ENCODE results near the gene ZCCHC10. TPM values are rescaled to one million over a fixed set of nuclear protein-coding genes. Genes with fewer than 3 reads are reported as not detected.

ZCCHC10 gene
- total and polyA plus RNA-seq, 2 experiments from 2014 or later, result 30.7 to 33.0 TPM

GRCh38 chr5:133053448-133053847 is 27.1 kb upstream of the ZCCHC10 start:
- Histone ChIP-seq H3K4me3 (peak overlapping the region; percentile 86), H3K4me2 (peak overlapping the region; percentile 82), H3K9me2 (replicated peaks; ENCODE audit: insufficient read depth) (no peaks in the 10 kb centered on the region), H3K27me3 (no peaks in the 10 kb centered on the region), H3K79me2 (peaks cover 73% of the 10 kb centered on the region), H3K36me3 (replicated peaks; ENCODE audit: insufficient read depth, low read depth) (no peaks in the 10 kb centered on the region), H3K27ac (peak overlapping the region; percentile 97), H2AFZ (no peak overlapping the region), H3K9me3 (ENCODE audit: low read depth) (no peaks in the 10 kb centered on the region), H3K4me1 (ENCODE audit: insufficient read depth) (peaks cover 42% of the 10 kb centered on the region), H4K20me1 (ENCODE audit: insufficient read depth, poor library complexity, severe bottlenecking) (peaks cover 53% of the 10 kb centered on the region)
- no peak for DNase-seq (ENCODE audit: low spot score)
- no peak for TF ChIP-seq EZH2phosphoT487 (IDR thresholded peaks at IDR 0.05; ENCODE audit: low read depth, severe bottlenecking, unreplicated experiment)
- 91% methylated on average over 15 of the region's 15 CpGs for WGBS (ENCODE audit: low lambda C conversion rate, missing lambda C conversion rate)

GRCh38 chr5:133052317-133053175 is 26.2 kb upstream of the ZCCHC10 start:
- peaks cover 64% of the 10 kb centered on the region for H3K79me2 ChIP-seq
- TF ChIP-seq EZH2 (IDR thresholded peaks at IDR 0.05; ENCODE audit: borderline replicate concordance) (no peak), EZH2phosphoT487 (IDR thresholded peaks at IDR 0.05; ENCODE audit: low read depth, severe bottlenecking, unreplicated experiment) (no peak)
- WGBS (ENCODE audit: low lambda C conversion rate, missing lambda C conversion rate), result 2% methylated on average over 59 of the region's 59 CpGs

GRCh38 chr5:133051542-133052316 is 25.4 kb upstream of the ZCCHC10 start, which contains the start of gene HSPA4:
Gene HSPA4 (plus strand): TSS chr5:133052013. CDS start chr5:133052251, 238 bp downstream.
- peak within 1 kb of the TSS; percentile 51 for H2AFZ ChIP-seq
- DNase-seq (ENCODE audit: low spot score), result peak; percentile 99
- H4K20me1 ChIP-seq (ENCODE audit: insufficient read depth, poor library complexity, severe bottlenecking), result peaks cover 35% of the 10 kb centered on the region
- peaks cover 35% of the 10 kb centered on the region for H3K4me1 ChIP-seq (ENCODE audit: insufficient read depth)
- H3K9me2 ChIP-seq (replicated peaks; ENCODE audit: insufficient read depth), result no peaks in the 10 kb centered on the region
- no peaks in the 10 kb centered on the region for H3K27me3 ChIP-seq
- peak within 1 kb of the TSS; percentile 86 for H3K4me3 ChIP-seq
- TF ChIP-seq EZH2 (IDR thresholded peaks at IDR 0.05; ENCODE audit: borderline replicate concordance), result no peak
- TF ChIP-seq EZH2phosphoT487 (IDR thresholded peaks at IDR 0.05; ENCODE audit: low read depth, severe bottlenecking, unreplicated experiment), result no peak
- no peak for TF ChIP-seq CTCF (IDR thresholded peaks at IDR 0.05; ENCODE audit: poor library complexity)
- peaks cover 55% of the 10 kb centered on the region for H3K79me2 ChIP-seq
- peak within 1 kb of the TSS; percentile 97 for H3K27ac ChIP-seq
- H3K36me3 ChIP-seq (replicated peaks; ENCODE audit: insufficient read depth, low read depth), result no peaks in the 10 kb centered on the region
- WGBS (ENCODE audit: low lambda C conversion rate, missing lambda C conversion rate), result 1% methylated on average over 64 of the region's 68 CpGs
- H3K9me3 ChIP-seq (ENCODE audit: low read depth), result no peaks in the 10 kb centered on the region
- peak within 1 kb of the TSS; percentile 82 for H3K4me2 ChIP-seq

More at GRCh38 chr5:133052317-133053175, 26.2 kb upstream of the ZCCHC10 start:
- Histone ChIP-seq H3K36me3 (replicated peaks; ENCODE audit: insufficient read depth, low read depth) (no peaks in the 10 kb centered on the region), H3K4me1 (ENCODE audit: insufficient read depth) (peaks cover 43% of the 10 kb centered on the region), H3K4me2 (peak overlapping the region; percentile 82), H2AFZ (peak overlapping the region; percentile 51), H3K4me3 (peak overlapping the region; percentile 86), H3K9me3 (ENCODE audit: low read depth) (no peaks in the 10 kb centered on the region), H3K27ac (peak overlapping the region; percentile 97), H4K20me1 (ENCODE audit: insufficient read depth, poor library complexity, severe bottlenecking) (peaks cover 44% of the 10 kb centered on the region), H3K9me2 (replicated peaks; ENCODE audit: insufficient read depth) (no peaks in the 10 kb centered on the region), H3K27me3 (no peaks in the 10 kb centered on the region)
- peak; percentile 81 for DNase-seq (ENCODE audit: low spot score)

- Histone ChIP-seq H3K4me1 (ENCODE audit: insufficient read depth) (peaks cover 31% of the 10 kb centered on the region), H3K79me2 (peaks cover 49% of the 10 kb centered on the region)
These were observed 24.8 kb upstream of the ZCCHC10 start for GRCh38 chr5:133051061-133051541.

More at GRCh38 chr5:133051061-133051541, 24.8 kb upstream of the ZCCHC10 start:
- Histone ChIP-seq H3K36me3 (replicated peaks; ENCODE audit: insufficient read depth, low read depth) (no peaks in the 10 kb centered on the region), H3K27ac (peak overlapping the region; percentile 97), H2AFZ (peak overlapping the region; percentile 45), H3K27me3 (no peaks in the 10 kb centered on the region), H3K9me3 (ENCODE audit: low read depth) (no peaks in the 10 kb centered on the region), H3K4me3 (peak overlapping the region; percentile 38), H3K9me2 (replicated peaks; ENCODE audit: insufficient read depth) (no peaks in the 10 kb centered on the region), H3K4me2 (peak overlapping the region; percentile 74), H4K20me1 (ENCODE audit: insufficient read depth, poor library complexity, severe bottlenecking) (peaks cover 31% of the 10 kb centered on the region)
- DNase-seq (ENCODE audit: low spot score), result peak; percentile 71
- TF ChIP-seq CTCF (IDR thresholded peaks at IDR 0.05; ENCODE audit: poor library complexity) (no peak), EZH2 (IDR thresholded peaks at IDR 0.05; ENCODE audit: borderline replicate concordance) (no peak), EZH2phosphoT487 (IDR thresholded peaks at IDR 0.05; ENCODE audit: low read depth, severe bottlenecking, unreplicated experiment) (no peak)
- 5% methylated on average over 15 of the region's 15 CpGs for WGBS (ENCODE audit: low lambda C conversion rate, missing lambda C conversion rate)

Measured in hepatocyte (in vitro differentiated cells).